Measurements from ENCODE around the gene RASAL2.

GRCh38 chr1:178168536-178168935 is 74.6 kb downstream of the RASAL2 start:
- no peak for TF ChIP-seq EZH2 (IDR thresholded peaks at IDR 0.05; ENCODE audit: insufficient read depth, low read length)
- TF ChIP-seq CTCF (IDR thresholded peaks at IDR 0.05; ENCODE audit: insufficient read depth, low read depth, low read length) = no peak
